ENCODE measurements around the gene HBP1. TPM values are rescaled to one million over a fixed set of nuclear protein-coding genes. Genes with fewer than 3 reads are reported as not detected.
"Not testable (repeated sequence)": the region's sequence is repeated elsewhere in the genome, so short reads cannot be mapped to it uniquely, and the experiment has no call there.

The HBP1 gene
- total and polyA plus RNA-seq, 5 donors = 39.4 to 64.7 (median 43.0) TPM

GRCh38 chr7:107155726-107156125 is 13.1 kb upstream of the HBP1 start:
- H3K9me3 ChIP-seq (ENCODE audit: control insufficient read depth, low read length); H3K4me1 ChIP-seq (ENCODE audit: control insufficient read depth, insufficient read depth, low read length); ATAC-seq; H3K4me3 ChIP-seq (ENCODE audit: low read length); H3K27ac ChIP-seq (ENCODE audit: low read length); H3K27me3 ChIP-seq (ENCODE audit: control insufficient read depth, insufficient read depth); DNase-seq: not testable (repeated sequence)
- intact Hi-C loops (cut with DNase I) = loop anchor here in 1 of 4 donors (10.0 kb wide), 1 partner anchor 361 kb away; no protein-coding TSS in a partner anchor
- 97% methylated on average over 3 of the region's 3 CpGs for WGBS

- DNase-seq (no peak), ATAC-seq (no peak)
- no peaks in the 10 kb centered on the region for H3K27me3 ChIP-seq (ENCODE audit: control insufficient read depth, insufficient read depth)
- no peak overlapping the region for H3K4me3 ChIP-seq (ENCODE audit: low read length)
- WGBS = 96% methylated on average over 7 of the region's 7 CpGs
- intact Hi-C loops (cut with DNase I) = loop anchor here in 1 of 4 donors (10.0 kb wide), 1 partner anchor 362 kb away; no protein-coding TSS in a partner anchor
- no peaks in the 10 kb centered on the region for H3K4me1 ChIP-seq (ENCODE audit: control insufficient read depth, insufficient read depth, low read length)
- H3K9me3 ChIP-seq (ENCODE audit: control insufficient read depth, low read length) = no peaks in the 10 kb centered on the region
- no peak overlapping the region for H3K27ac ChIP-seq (ENCODE audit: low read length)
Observed at GRCh38 chr7:107157091-107157490, 11.7 kb upstream of the HBP1 start.

GRCh38 chr7:107158028-107158427 is 10.8 kb upstream of the HBP1 start:
- H3K4me1 ChIP-seq (ENCODE audit: control insufficient read depth, insufficient read depth, low read length) = no peaks in the 10 kb centered on the region
- no peak for DNase-seq
- intact Hi-C loops (cut with DNase I) = loop anchor here in 1 of 4 donors (10.0 kb wide), 1 partner anchor 363 kb away; no protein-coding TSS in a partner anchor
- no peak overlapping the region for H3K27ac ChIP-seq (ENCODE audit: low read length)
- H3K4me3 ChIP-seq (ENCODE audit: low read length) = no peak overlapping the region
- ATAC-seq = no peak
- WGBS = 89% methylated on average over 2 of the region's 2 CpGs
- no peaks in the 10 kb centered on the region for H3K9me3 ChIP-seq (ENCODE audit: control insufficient read depth, low read length)
- no peaks in the 10 kb centered on the region for H3K27me3 ChIP-seq (ENCODE audit: control insufficient read depth, insufficient read depth)

DNA sequence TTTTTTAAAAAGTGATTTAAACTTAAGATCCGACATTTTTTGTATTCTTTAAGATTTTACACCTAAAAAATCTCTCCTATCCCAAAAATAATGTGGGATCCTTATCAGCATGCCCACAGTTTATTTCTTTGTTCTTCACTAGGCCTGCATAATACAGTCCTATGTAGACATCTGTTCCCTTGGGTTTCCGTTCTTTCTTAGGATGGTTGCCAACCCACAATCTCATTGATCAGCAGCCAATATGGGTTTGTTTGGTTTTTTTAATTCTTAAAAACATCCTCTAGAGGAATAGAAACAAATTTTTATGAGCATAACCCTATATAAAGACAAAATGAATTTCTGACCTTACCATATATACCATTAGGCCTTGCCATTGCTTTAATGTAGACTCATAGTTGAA is 8.4 kb upstream of the HBP1 start:
- 72% methylated on average over 2 of the region's 2 CpGs for WGBS
- DNase-seq (no peak), ATAC-seq (no peak)
- Histone ChIP-seq H3K4me1 (ENCODE audit: control insufficient read depth, insufficient read depth, low read length) (no peaks in the 10 kb centered on the region), H3K27me3 (ENCODE audit: control insufficient read depth, insufficient read depth) (no peaks in the 10 kb centered on the region), H3K27ac (ENCODE audit: low read length) (no peak overlapping the region), H3K9me3 (ENCODE audit: control insufficient read depth, low read length) (no peaks in the 10 kb centered on the region), H3K4me3 (ENCODE audit: low read length) (no peak overlapping the region)
- intact Hi-C loops (cut with DNase I) = no loop called here

- no peak overlapping the region for H3K27ac ChIP-seq (ENCODE audit: low read length)
- 89% methylated on average over 3 of the region's 3 CpGs for WGBS
- ATAC-seq = no peak
- H3K27me3 ChIP-seq (ENCODE audit: control insufficient read depth, insufficient read depth) = no peaks in the 10 kb centered on the region
- no peaks in the 10 kb centered on the region for H3K4me1 ChIP-seq (ENCODE audit: control insufficient read depth, insufficient read depth, low read length)
- no peaks in the 10 kb centered on the region for H3K9me3 ChIP-seq (ENCODE audit: control insufficient read depth, low read length)
- no peak for DNase-seq
- no peak overlapping the region for H3K4me3 ChIP-seq (ENCODE audit: low read length)
- intact Hi-C loops (cut with DNase I) = no loop called here
Observed at GRCh38 chr7:107161415-107161814, 7.4 kb upstream of the HBP1 start.

DNA sequence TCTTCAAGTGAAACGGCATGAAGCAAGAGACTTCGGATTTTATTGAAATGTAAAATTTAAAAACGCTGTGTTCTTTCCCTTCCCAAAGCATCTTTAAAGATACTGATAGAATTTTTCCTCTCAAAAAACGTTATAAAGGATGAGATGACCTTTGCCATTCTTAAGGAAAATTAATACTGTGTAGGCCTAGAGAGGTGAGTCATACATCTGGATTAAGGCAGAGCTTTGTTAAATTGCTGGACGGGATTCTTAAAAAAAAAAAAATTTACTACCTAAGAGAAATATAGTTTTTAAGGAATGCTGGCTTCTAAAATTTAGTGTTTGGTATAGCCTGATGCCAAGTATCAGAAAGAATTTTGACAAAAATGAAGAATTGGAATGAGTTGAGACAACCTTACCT is 6.3 kb upstream of the HBP1 start:
- no peaks in the 10 kb centered on the region for H3K27me3 ChIP-seq (ENCODE audit: control insufficient read depth, insufficient read depth)
- no peak overlapping the region for H3K27ac ChIP-seq (ENCODE audit: low read length)
- H3K4me1 ChIP-seq (ENCODE audit: control insufficient read depth, insufficient read depth, low read length) = no peaks in the 10 kb centered on the region
- H3K9me3 ChIP-seq (ENCODE audit: control insufficient read depth, low read length) = no peaks in the 10 kb centered on the region
- intact Hi-C loops (cut with DNase I) = no loop called here
- DNase-seq = no peak
- WGBS = 83% methylated on average over 5 of the region's 5 CpGs
- ATAC-seq = no peak
- no peak overlapping the region for H3K4me3 ChIP-seq (ENCODE audit: low read length)

- 50% methylated on average over 2 of the region's 2 CpGs for WGBS
- intact Hi-C loops (cut with DNase I) = no loop called here
- Histone ChIP-seq H3K27me3 (ENCODE audit: control insufficient read depth, insufficient read depth) (no peaks in the 10 kb centered on the region), H3K9me3 (ENCODE audit: control insufficient read depth, low read length) (no peaks in the 10 kb centered on the region), H3K27ac (ENCODE audit: low read length) (no peak overlapping the region), H3K4me3 (ENCODE audit: low read length) (no peak overlapping the region), H3K4me1 (ENCODE audit: control insufficient read depth, insufficient read depth, low read length) (no peaks in the 10 kb centered on the region)
- ATAC-seq = no peak
- no peak for DNase-seq
Observed at GRCh38 chr7:107164092-107164491, 4.7 kb upstream of the HBP1 start.

- Histone ChIP-seq H3K27ac (ENCODE audit: low read length) (no peak overlapping the region), H3K27me3 (ENCODE audit: control insufficient read depth, insufficient read depth) (no peaks in the 10 kb centered on the region), H3K4me3 (ENCODE audit: low read length) (no peak overlapping the region), H3K9me3 (ENCODE audit: control insufficient read depth, low read length) (no peaks in the 10 kb centered on the region), H3K4me1 (ENCODE audit: control insufficient read depth, insufficient read depth, low read length) (no peaks in the 10 kb centered on the region)
- 64% methylated on average over 3 of the region's 3 CpGs for WGBS
- intact Hi-C loops (cut with DNase I) = no loop called here
- ATAC-seq = no peak
- DNase-seq = no peak
Observed at GRCh38 chr7:107165341-107165740, 3.5 kb upstream of the HBP1 start.

DNA sequence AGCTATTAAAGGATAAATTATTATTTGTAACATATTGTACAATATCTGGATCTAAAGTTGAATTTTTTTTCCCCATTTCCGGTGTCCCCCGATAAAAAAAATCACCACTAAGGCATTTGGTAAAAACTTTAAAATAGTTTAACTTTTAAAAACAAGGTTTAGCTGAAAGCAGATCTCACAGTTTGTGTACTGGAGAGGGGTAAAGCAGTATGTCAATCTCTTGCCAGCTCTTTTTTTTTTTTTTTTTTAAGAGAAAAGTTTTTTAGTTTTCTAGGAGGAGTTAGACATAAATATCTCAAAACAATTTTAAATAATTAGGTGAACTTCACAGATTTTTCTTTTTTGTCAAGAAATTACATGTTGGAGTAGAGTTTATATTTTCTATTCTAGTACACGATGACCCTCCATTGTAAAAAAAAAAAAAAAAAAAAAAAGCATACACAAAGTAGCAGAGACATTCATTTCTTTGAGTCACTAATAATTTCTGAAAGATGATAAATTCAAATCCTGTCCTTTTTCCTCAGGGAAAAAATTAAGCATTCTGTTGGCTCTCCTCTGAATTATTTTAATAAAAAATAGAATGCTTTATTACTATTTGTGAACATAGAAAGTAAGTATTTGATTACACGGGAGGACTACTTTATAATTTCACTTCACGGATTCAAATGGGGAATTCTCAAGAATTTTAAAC is 1.9 kb upstream of the HBP1 start:
- H3K4me1 ChIP-seq (ENCODE audit: control insufficient read depth, insufficient read depth, low read length) = peaks cover 5% of the 10 kb centered on the region
- 23% methylated on average over 5 of the region's 5 CpGs for WGBS
- DNase-seq = no peak
- ATAC-seq = no peak
- no peaks in the 10 kb centered on the region for H3K27me3 ChIP-seq (ENCODE audit: control insufficient read depth, insufficient read depth)
- intact Hi-C loops (cut with DNase I) = no loop called here
- H3K9me3 ChIP-seq (ENCODE audit: control insufficient read depth, low read length) = no peaks in the 10 kb centered on the region
- no peak overlapping the region for H3K27ac ChIP-seq (ENCODE audit: low read length)
- H3K4me3 ChIP-seq (ENCODE audit: low read length) = peak overlapping the region; percentile 77

DNA sequence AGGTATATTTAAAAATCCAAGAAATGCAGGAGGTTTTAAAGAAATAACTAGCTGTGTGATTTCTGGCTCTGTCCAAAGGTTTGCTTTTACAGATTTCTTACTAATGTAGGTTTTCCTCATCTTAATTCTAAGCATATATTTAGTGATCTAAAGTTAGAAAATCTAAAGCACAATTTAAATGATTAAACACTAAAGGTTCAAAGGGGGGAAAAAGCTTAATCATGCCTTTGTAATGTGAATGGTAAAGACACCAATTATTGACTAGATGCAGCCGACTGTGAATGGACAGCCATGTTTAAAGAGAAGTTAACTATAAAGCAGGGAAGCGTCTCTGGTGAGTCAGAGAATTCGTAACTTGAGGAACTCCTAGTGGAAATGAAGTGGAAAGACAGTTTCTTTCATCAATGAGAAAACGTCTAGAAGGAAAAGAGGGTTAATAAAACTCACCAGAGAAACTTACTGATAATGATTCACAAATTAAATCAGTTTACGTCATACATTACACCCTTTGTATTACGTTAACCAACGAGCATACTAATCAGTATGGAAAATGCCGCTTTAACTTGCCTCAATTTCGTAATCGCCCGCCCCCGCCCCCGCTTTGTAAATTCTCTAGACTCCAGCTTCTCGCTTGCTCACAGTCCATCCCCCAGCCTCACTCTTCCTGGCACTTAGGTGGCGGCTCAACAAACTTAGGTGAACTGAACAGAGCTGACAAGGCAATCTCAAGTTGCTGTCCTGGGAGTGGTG is 1.1 kb upstream of the HBP1 start:
- peak overlapping the region; percentile 77 for H3K4me3 ChIP-seq (ENCODE audit: low read length)
- DNase-seq = no peak
- peak; percentile 4 to 26 for ATAC-seq
- peak overlapping the region; percentile 100 for H3K27ac ChIP-seq (ENCODE audit: low read length)
- intact Hi-C loops (cut with DNase I) = no loop called here
- no peaks in the 10 kb centered on the region for H3K9me3 ChIP-seq (ENCODE audit: control insufficient read depth, low read length)
- H3K4me1 ChIP-seq (ENCODE audit: control insufficient read depth, insufficient read depth, low read length) = peaks cover 5% of the 10 kb centered on the region
- WGBS = under 1% methylated on average over 15 of the region's 15 CpGs
- no peaks in the 10 kb centered on the region for H3K27me3 ChIP-seq (ENCODE audit: control insufficient read depth, insufficient read depth)
